Activated CD4-positive, alpha-beta T cell treated with anti-CD3 and anti-CD28 coated beads for 24 hours (primary cell): ENCODE data around the gene TOPBP1.
"Not testable (repeated sequence)": the region's sequence is repeated elsewhere in the genome, so short reads cannot be mapped to it uniquely, and the experiment has no call there.

Source experiments
- DNase-seq, 2 donors: peaks; one replicate each; pipeline ENCODE4 v3.0.0-alpha.2; 2020; ENCODE audit warnings: low read depth in 2 of 2

TOPBP1 gene

DNA sequence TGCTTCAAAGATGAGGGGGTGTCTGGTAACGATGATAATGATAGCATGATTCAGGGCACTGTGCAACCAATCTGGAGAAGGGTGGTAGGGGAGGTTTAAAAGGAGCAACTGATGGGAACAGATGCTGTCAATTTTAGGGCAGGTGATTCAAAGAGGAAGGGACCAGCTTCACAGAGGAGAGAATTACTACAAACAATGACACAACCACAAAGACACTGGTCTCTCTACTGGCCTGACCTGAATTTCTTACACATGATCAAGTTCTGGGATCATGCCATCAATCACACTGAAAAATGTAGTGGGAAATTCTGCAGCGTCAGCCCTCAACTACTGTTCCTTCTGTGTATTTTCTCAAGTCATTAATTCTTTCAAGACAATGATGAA lies 90.8 kb downstream of the TOPBP1 start:
- DNase-seq = no peak

- no peak for DNase-seq
Observed at GRCh38 chr3:133570139-133570936, 91.4 kb downstream of the TOPBP1 start.

GRCh38 chr3:133568294-133569014 lies 93.3 kb downstream of the TOPBP1 start:
- no peak for DNase-seq

GRCh38 chr3:133563816-133564215 lies 97.9 kb downstream of the TOPBP1 start:
- no peak for DNase-seq

DNA sequence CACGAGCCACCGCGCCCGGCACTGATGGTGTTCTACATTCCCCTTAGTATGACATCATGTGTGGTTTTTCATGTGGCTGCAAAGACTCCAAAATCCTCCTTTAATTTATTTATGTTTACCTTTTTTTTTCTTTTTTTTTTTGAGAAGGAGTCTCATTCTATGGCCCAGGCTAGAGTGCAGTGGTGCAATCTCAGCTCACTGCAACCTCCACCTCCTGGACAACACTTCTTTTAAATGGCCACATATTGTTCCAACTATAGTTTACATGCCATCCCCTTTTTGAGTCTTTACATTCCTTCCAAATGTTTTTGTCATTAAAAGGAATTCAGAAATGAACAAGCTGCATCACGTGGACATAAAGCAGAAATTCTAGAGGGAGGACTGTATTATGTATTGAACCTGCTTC lies 98.6 kb downstream of the TOPBP1 start:
- DNase-seq = no peak

GRCh38 chr3:133562376-133562775 lies 99.4 kb downstream of the TOPBP1 start:
- no peak for DNase-seq

DNA sequence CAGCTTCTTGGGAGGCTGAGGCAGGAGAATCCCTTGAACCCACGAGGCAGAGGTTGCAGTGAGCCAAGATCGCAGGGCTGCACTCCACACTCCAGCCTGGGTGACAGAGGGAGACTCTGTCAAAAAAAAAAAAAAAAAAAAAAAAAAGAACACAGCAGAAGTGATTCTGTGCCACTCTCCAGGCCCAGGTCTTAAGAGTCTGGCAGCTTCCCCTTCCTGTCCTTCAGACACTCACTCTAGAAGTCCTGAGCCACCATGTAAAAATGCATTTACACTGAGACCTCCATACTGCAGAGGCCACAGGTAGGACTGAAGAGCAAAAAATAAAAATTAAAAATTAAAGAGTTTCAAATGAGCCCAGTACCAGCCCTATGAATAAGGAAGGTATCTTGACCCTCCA lies 100.1 kb downstream of the TOPBP1 start:
- DNase-seq = no peak

DNA sequence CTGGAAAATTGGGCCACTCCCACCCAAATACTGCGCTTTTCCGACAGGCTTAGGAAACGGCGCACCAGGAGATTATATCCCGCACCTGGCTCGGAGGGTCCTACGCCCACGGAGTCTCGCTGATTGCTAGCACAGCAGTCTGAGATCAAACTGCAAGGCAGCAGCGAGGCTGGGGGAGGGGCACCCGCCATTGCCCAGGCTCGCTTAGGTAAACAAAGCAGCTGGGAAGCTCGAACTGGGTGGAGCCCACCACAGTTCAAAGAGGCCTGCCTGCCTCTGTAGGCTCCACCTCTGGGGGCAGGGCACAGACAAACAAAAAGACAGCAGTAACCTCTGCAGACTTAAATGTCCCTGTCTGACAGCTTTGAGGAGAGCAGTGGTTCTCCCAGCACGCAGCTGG lies 110.2 kb downstream of the TOPBP1 start:
- not testable (repeated sequence) for DNase-seq
